CD8-positive, alpha-beta memory T cell (primary cell): ENCODE data around the gene XRCC5. TPM values are rescaled to one million over a fixed set of nuclear protein-coding genes. Genes with fewer than 3 reads are reported as not detected.

Experiments used
- CTCF ChIA-PET: fragments of 350-600 bp; sonication (Branson Sonifier 250); formaldehyde crosslinking; loops from one replicate; lab custom pipeline; 2021; ENCODE audit warnings: antibody characterized with exemption; lab: Charles Lee
- POLR2A ChIA-PET: fragments of 350-600 bp; sonication (Branson Sonifier 250); formaldehyde crosslinking; loops from one replicate; lab custom pipeline; 2021; ENCODE audit warnings: antibody characterized with exemption; lab: Charles Lee
- DNase-seq, 5 donors: peaks; one replicate each; pipeline versions ENCODE4 v3.0.0 to v3.0.0-alpha.2; 2020 to 2022; ENCODE audit warnings: mixed read lengths in 1 of 5
- H3K27ac ChIP-seq: one replicate; pipeline ENCODE4 v1.7.0; 2013; ENCODE audit warnings: low read depth, mild to moderate bottlenecking, low read length, moderate library complexity
- H3K27me3 ChIP-seq: 2 replicates; pipeline ENCODE4 v1.7.0; 2013; ENCODE audit warnings: low read length, mild to moderate bottlenecking; ENCODE audit not compliant: insufficient read depth, poor library complexity, severe bottlenecking
- H3K36me3 ChIP-seq: 2 replicates; pipeline ENCODE4 v1.7.0; 2013; ENCODE audit warnings: mild to moderate bottlenecking, low read length, moderate library complexity; ENCODE audit not compliant: insufficient read depth
- H3K4me1 ChIP-seq: 2 replicates; pipeline ENCODE4 v1.7.0; 2013; ENCODE audit warnings: mild to moderate bottlenecking, low read length, moderate library complexity; ENCODE audit not compliant: insufficient read depth
- H3K4me3 ChIP-seq: 2 replicates; pipeline ENCODE4 v1.7.0; 2013; ENCODE audit warnings: mild to moderate bottlenecking, low read length
- H3K9me3 ChIP-seq: 2 replicates; pipeline ENCODE4 v1.7.0; 2013; ENCODE audit warnings: mild to moderate bottlenecking, low read length
- H3K27ac Mint-ChIP-seq, 8 donors: one replicate each; pipeline ENCODE4 v1.8.0; 2020 to 2021; ENCODE audit warnings: mixed read lengths in 8 of 8, mild to moderate bottlenecking in 6 of 8, inconsistent platforms in 3 of 8, moderate library complexity in 3 of 8
- H3K27me3 Mint-ChIP-seq, 2 donors: one replicate each; pipeline ENCODE4 v1.8.0; 2020 to 2021; ENCODE audit warnings: mixed read lengths in 2 of 2, mild to moderate bottlenecking in 1 of 2, moderate library complexity in 1 of 2
- H3K36me3 Mint-ChIP-seq, 3 donors: one replicate each; pipeline ENCODE4 v1.8.0; 2020 to 2021; ENCODE audit warnings: mixed read lengths in 3 of 3, inconsistent platforms in 1 of 3, mild to moderate bottlenecking in 1 of 3
- H3K4me1 Mint-ChIP-seq, 3 donors: one replicate each; pipeline ENCODE4 v1.8.0; 2020 to 2021; ENCODE audit warnings: mixed read lengths in 3 of 3, inconsistent platforms in 1 of 3, mild to moderate bottlenecking in 1 of 3
- H3K4me3 Mint-ChIP-seq, 7 donors: one replicate each; pipeline ENCODE4 v1.8.0; 2020 to 2021; ENCODE audit warnings: mixed read lengths in 7 of 7, mild to moderate bottlenecking in 6 of 7, moderate library complexity in 4 of 7, inconsistent platforms in 2 of 7
- H3K9me3 Mint-ChIP-seq, 5 donors: one replicate each; pipeline ENCODE4 v1.8.0; 2020 to 2022; ENCODE audit warnings: mixed read lengths in 5 of 5, mild to moderate bottlenecking in 3 of 5, moderate library complexity in 2 of 5, inconsistent platforms in 1 of 5
- polyA plus RNA-seq: library from polyadenylated mRNA; unstranded; fragments of 300-500 nt; fragmentation: Illumina TruSeq; gene quantifications from one replicate; pipeline ENCODE4 v1.2.3, GENCODE V29; 2021
- total RNA-seq, 2 experiments: library from RNA; stranded (reverse); gene quantifications; one replicate each; pipeline ENCODE4 v1.2.3, GENCODE V29; 2021

The XRCC5 gene
- total and polyA plus RNA-seq, 3 experiments from 2014 or later, result 306 to 643 (median 612) TPM

DNA sequence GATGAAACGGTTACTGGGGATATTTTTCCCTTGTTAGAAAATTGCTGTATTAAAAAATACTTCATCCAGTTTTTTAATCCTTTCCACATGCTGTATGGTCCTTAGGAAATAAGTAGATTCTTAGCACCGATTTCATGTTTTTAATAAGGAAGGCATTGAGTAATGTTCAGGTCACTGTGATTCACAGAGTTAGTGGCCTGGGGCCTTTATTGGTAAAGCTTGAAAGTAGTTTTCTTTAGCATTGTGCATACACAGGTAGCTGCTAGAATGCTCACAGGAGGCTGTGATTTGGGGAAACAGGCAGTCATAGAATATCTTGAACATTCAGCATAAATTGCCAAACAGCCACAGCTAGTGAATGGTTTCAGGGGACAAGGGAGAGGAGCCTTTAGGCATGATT is 79.8 kb downstream of the XRCC5 start:
- ChIA-PET POLR2A (no interaction called here), CTCF (no interaction called here)
- Histone ChIP-seq H3K27ac (no peak overlapping the region), H3K4me3 (no peak overlapping the region), H3K9me3 (no peaks in the 10 kb centered on the region), H3K4me1 (peaks cover 25% of the 10 kb centered on the region), H3K36me3 (peaks cover 23% of the 10 kb centered on the region), H3K27me3 (no peaks in the 10 kb centered on the region)
- H3K9me3 Mint-ChIP-seq, result no peaks in the 10 kb centered on the region
- H3K27ac Mint-ChIP-seq, result peak overlapping the region in 7 of 8 donors; percentile 17 to 86 (median 43)
- no peak overlapping the region for H3K4me3 Mint-ChIP-seq
- H3K4me1 Mint-ChIP-seq, result peaks cover 53 to 68% (median 58%) of the 10 kb centered on the region in 3 donors
- H3K36me3 Mint-ChIP-seq, result peaks cover 15 to 70% (median 24%) of the 10 kb centered on the region in 3 donors
- peaks cover 0 to 1% of the 10 kb centered on the region in 2 donors for H3K27me3 Mint-ChIP-seq
- no peak for DNase-seq

DNA sequence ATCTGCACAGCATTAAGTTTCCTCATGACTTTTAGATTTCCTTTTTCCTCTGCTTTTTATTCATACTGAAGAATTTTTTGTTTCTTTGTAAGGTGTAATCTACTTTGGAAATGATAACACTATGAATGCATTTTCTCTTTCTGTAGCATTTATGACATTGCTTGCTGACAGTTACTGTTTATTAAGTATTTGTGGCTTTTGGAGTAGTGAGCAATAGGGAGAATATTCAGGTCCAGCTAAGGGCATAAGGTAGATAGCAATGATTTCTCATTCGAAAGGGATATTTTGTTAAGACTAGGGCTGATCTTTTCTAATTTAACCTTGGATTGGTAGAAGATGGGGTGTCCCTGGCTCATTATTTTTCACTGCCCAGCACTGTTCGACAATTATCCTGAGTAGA is 80.3 kb downstream of the XRCC5 start:
- CTCF ChIA-PET, result no interaction called here
- H3K4me3 ChIP-seq, result no peak overlapping the region
- Mint-ChIP-seq H3K36me3 (peaks cover 15 to 74% (median 27%) of the 10 kb centered on the region in 3 donors), H3K27me3 (peaks cover 0 to 1% of the 10 kb centered on the region in 2 donors), H3K9me3 (no peaks in the 10 kb centered on the region), H3K4me1 (peaks cover 55 to 71% (median 55%) of the 10 kb centered on the region in 3 donors), H3K27ac (peak overlapping the region in 6 of 8 donors; percentile 29 to 86 (median 50)), H3K4me3 (no peak overlapping the region)
- no peaks in the 10 kb centered on the region for H3K9me3 ChIP-seq
- no peaks in the 10 kb centered on the region for H3K27me3 ChIP-seq
- peaks cover 27% of the 10 kb centered on the region for H3K36me3 ChIP-seq
- POLR2A ChIA-PET, result no interaction called here
- H3K4me1 ChIP-seq, result peaks cover 25% of the 10 kb centered on the region
- no peak for DNase-seq
- no peak overlapping the region for H3K27ac ChIP-seq

- Mint-ChIP-seq H3K4me3 (no peak overlapping the region), H3K27ac (no peak overlapping the region), H3K36me3 (peaks cover 15 to 84% (median 32%) of the 10 kb centered on the region in 3 donors), H3K9me3 (no peaks in the 10 kb centered on the region), H3K27me3 (peaks cover 0 to under 1% of the 10 kb centered on the region in 2 donors), H3K4me1 (peaks cover 31 to 43% (median 35%) of the 10 kb centered on the region in 3 donors)
- ChIA-PET POLR2A (no interaction called here), CTCF (no interaction called here)
- H3K9me3 ChIP-seq, result no peaks in the 10 kb centered on the region
- H3K4me3 ChIP-seq, result no peak overlapping the region
- H3K36me3 ChIP-seq, result peaks cover 50% of the 10 kb centered on the region
- H3K27me3 ChIP-seq, result no peaks in the 10 kb centered on the region
- H3K27ac ChIP-seq, result no peak overlapping the region
- no peak for DNase-seq
- H3K4me1 ChIP-seq, result peaks cover 6% of the 10 kb centered on the region
Measured at GRCh38 chr2:216192181-216192580, 83.0 kb downstream of the XRCC5 start.

DNA sequence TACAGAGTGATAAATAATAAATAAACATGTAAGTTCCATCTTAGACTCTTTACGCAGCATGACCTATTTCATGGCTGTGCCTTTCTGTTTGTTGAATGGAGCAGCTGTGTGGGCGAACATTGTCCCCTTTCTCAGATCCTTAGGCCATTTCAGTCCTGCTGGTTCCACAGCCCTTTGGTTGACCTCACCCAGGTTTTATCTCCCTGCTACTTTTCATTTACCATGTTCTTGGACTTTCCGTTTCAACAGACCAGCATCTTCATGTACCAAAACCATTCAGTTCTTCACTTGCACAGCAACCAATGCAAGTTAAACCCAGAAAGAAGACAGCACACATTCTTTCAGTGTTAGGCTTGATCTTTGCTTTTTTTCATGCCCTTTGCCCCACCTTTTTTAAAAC is 83.8 kb downstream of the XRCC5 start:
- Mint-ChIP-seq H3K4me3 (no peak overlapping the region), H3K36me3 (peaks cover 15 to 89% (median 36%) of the 10 kb centered on the region in 3 donors), H3K4me1 (peaks cover 24 to 41% (median 30%) of the 10 kb centered on the region in 3 donors), H3K27me3 (no peaks in the 10 kb centered on the region), H3K27ac (peak overlapping the region in 5 of 8 donors; percentile 1 to 75 (median 34)), H3K9me3 (no peaks in the 10 kb centered on the region)
- H3K9me3 ChIP-seq, result no peaks in the 10 kb centered on the region
- no peak overlapping the region for H3K27ac ChIP-seq
- no peaks in the 10 kb centered on the region for H3K4me1 ChIP-seq
- ChIA-PET POLR2A (no interaction called here), CTCF (no interaction called here)
- no peak for DNase-seq
- no peak overlapping the region for H3K4me3 ChIP-seq
- no peaks in the 10 kb centered on the region for H3K27me3 ChIP-seq
- peaks cover 50% of the 10 kb centered on the region for H3K36me3 ChIP-seq

GRCh38 chr2:216194013-216194412 is 84.9 kb downstream of the XRCC5 start:
- Mint-ChIP-seq H3K27ac (peak overlapping the region in 5 of 8 donors; percentile 9 to 58 (median 34)), H3K36me3 (peaks cover 15 to 92% (median 38%) of the 10 kb centered on the region in 3 donors)
- CTCF ChIA-PET, result no interaction called here

GRCh38 chr2:216194561-216194960 is 85.4 kb downstream of the XRCC5 start:
- H3K4me1 Mint-ChIP-seq, result peaks cover 11 to 36% (median 17%) of the 10 kb centered on the region in 3 donors
- peak overlapping the region in 3 of 8 donors; percentile 34 to 86 (median 58) for H3K27ac Mint-ChIP-seq
- CTCF ChIA-PET, result no interaction called here

More at GRCh38 chr2:216194013-216194412, 84.9 kb downstream of the XRCC5 start:
- no peaks in the 10 kb centered on the region for H3K27me3 Mint-ChIP-seq
- Histone ChIP-seq H3K27me3 (no peaks in the 10 kb centered on the region), H3K36me3 (peaks cover 49% of the 10 kb centered on the region), H3K4me3 (no peak overlapping the region), H3K27ac (no peak overlapping the region), H3K4me1 (no peaks in the 10 kb centered on the region), H3K9me3 (no peaks in the 10 kb centered on the region)
- POLR2A ChIA-PET, result no interaction called here
- no peak overlapping the region for H3K4me3 Mint-ChIP-seq
- H3K4me1 Mint-ChIP-seq, result peaks cover 16 to 38% (median 22%) of the 10 kb centered on the region in 3 donors
- no peak for DNase-seq
- no peaks in the 10 kb centered on the region for H3K9me3 Mint-ChIP-seq

DNA sequence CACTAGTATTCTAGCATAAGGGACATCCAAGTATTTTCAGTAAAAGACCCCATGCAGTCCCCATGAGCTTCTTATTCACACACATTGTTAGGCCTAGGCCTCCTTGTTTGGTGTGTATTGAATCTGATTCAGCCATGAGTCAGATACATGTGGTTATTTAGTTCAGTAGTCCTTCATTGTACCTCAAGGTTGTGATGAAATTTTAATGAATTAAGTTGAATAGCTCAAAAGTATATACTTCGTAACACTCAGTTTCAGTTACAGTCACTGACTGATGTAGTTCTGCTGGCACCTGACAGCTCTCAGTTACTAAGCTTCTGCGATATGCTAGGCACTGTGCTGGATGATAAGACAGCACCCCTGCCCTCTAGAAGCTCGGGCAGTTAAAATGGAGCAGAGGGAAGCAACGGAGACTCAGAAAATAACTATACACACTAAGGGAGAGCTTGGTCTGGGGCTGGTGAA is 86.4 kb downstream of the XRCC5 start:
- no peaks in the 10 kb centered on the region for H3K27me3 Mint-ChIP-seq
- DNase-seq, result no peak
- peaks cover 14 to 90% (median 42%) of the 10 kb centered on the region in 3 donors for H3K36me3 Mint-ChIP-seq
- no peaks in the 10 kb centered on the region for H3K27me3 ChIP-seq
- H3K4me3 Mint-ChIP-seq, result no peak overlapping the region
- H3K36me3 ChIP-seq, result peaks cover 45% of the 10 kb centered on the region
- H3K9me3 ChIP-seq, result no peaks in the 10 kb centered on the region
- no peaks in the 10 kb centered on the region for H3K4me1 ChIP-seq
- POLR2A ChIA-PET, result interaction anchor here (0.6 kb wide), 1 partner anchor 26 kb away, joined by 3 read pairs; no protein-coding TSS in a partner anchor
- no peak overlapping the region for H3K27ac ChIP-seq
- H3K27ac Mint-ChIP-seq, result peak overlapping the region in 4 of 8 donors; percentile 38 to 61 (median 51)
- H3K9me3 Mint-ChIP-seq, result no peaks in the 10 kb centered on the region
- H3K4me1 Mint-ChIP-seq, result peaks cover 6 to 30% (median 13%) of the 10 kb centered on the region in 3 donors
- CTCF ChIA-PET, result interaction anchor here (0.9 kb wide), 1 partner anchor 14 kb away, joined by 3 read pairs; no protein-coding TSS in a partner anchor
- H3K4me3 ChIP-seq, result no peak overlapping the region

More at GRCh38 chr2:216194561-216194960, 85.4 kb downstream of the XRCC5 start:
- Histone ChIP-seq H3K4me1 (no peaks in the 10 kb centered on the region), H3K4me3 (no peak overlapping the region), H3K27me3 (no peaks in the 10 kb centered on the region), H3K27ac (no peak overlapping the region), H3K36me3 (peaks cover 44% of the 10 kb centered on the region), H3K9me3 (no peaks in the 10 kb centered on the region)
- Mint-ChIP-seq H3K4me3 (no peak overlapping the region), H3K9me3 (no peaks in the 10 kb centered on the region), H3K27me3 (no peaks in the 10 kb centered on the region), H3K36me3 (peaks cover 15 to 92% (median 40%) of the 10 kb centered on the region in 3 donors)
- DNase-seq, result no peak
- POLR2A ChIA-PET, result no interaction called here

DNA sequence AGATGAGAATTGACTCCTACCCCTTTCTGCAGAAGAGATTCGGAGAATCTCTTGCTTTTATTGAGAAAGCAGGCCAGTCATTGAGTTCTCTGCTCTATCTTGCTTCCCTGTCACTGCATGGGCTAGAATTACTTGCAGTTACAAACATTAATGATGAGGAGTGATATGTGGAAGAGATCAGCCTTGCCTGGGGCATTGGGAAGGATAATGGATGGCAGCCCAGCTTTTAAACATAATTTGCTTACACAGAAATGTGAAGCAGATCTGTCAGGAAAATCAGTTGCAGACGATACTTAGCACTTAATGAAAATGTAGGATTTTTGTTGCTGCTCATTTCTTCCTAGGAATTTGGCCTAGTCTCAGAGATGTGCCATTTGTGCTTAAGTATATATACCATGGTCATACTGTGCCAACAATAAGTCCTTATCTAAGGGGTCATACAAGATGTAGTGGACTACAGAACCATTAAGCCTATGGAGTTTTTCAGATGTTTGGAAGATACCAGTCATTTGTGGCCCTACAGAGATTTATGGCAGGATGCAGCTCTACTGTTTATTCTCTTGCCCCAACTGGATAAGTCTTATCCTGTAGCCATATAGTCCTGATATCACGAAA is 92.7 kb downstream of the XRCC5 start:
- H3K4me1 ChIP-seq, result no peaks in the 10 kb centered on the region
- H3K9me3 ChIP-seq, result no peaks in the 10 kb centered on the region
- H3K4me1 Mint-ChIP-seq, result peaks cover 3 to 21% (median 5%) of the 10 kb centered on the region in 3 donors
- no peak overlapping the region for H3K27ac ChIP-seq
- no peak for DNase-seq
- POLR2A ChIA-PET, result no interaction called here
- no peaks in the 10 kb centered on the region for H3K27me3 ChIP-seq
- H3K9me3 Mint-ChIP-seq, result no peaks in the 10 kb centered on the region
- peaks cover 4 to 97% (median 50%) of the 10 kb centered on the region in 3 donors for H3K36me3 Mint-ChIP-seq
- no peak overlapping the region for H3K4me3 Mint-ChIP-seq
- no peak overlapping the region for H3K4me3 ChIP-seq
- H3K27ac Mint-ChIP-seq, result peak overlapping the region in 4 of 8 donors; percentile 8 to 63 (median 44)
- no peaks in the 10 kb centered on the region for H3K27me3 Mint-ChIP-seq
- CTCF ChIA-PET, result no interaction called here
- peaks cover 62% of the 10 kb centered on the region for H3K36me3 ChIP-seq
